ENCODE data around the gene HIF1AN.
A peak's percentile ranks its signal among the peaks of the same experiment; 100 is the strongest.

Gene HIF1AN

DNA sequence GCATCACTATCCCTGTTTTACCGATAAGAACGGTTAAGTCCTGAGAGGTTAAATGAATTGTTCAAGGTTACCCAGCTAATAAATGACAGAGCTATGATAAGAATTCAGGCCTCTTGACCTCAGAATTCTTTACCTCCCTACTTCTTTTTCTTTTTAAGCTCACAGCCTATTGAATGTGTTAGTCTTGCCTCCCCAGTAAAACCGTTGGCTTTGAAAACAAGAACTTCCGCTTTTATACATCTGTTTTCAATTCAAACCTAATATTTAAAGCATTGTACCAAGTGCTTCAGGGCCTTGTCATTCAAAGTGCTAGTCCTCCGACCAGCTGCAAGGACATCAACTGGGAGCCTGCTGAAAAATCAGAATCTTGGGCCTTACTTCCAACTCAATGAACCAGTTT is 31.6 kb upstream of the HIF1AN start:
- Histone ChIP-seq H2AFZ (ENCODE audit: low read depth, low read length) (no peak overlapping the region), H3K27me3 (ENCODE audit: control insufficient read depth in 1 of 2, insufficient read depth in 1 of 2, low read length in 2 of 2) (peaks cover 0 to 8% of the 10 kb centered on the region in 2 experiments), H2BK12ac (ENCODE audit: low read length in 2 of 2) (no peak overlapping the region), H3K4me3 (ENCODE audit: insufficient read depth in 1 of 2, low read depth in 1 of 2, low read length in 2 of 2) (no peak overlapping the region), H3K27ac (ENCODE audit: low read length, poor library complexity, severe bottlenecking) (no peak overlapping the region), H2BK15ac (ENCODE audit: low read depth, poor library complexity, severe bottlenecking) (no peak overlapping the region), H3K9me3 (ENCODE audit: control insufficient read depth, low read length) (no peaks in the 10 kb centered on the region), H3K36me3 (ENCODE audit: control insufficient read depth in 1 of 2, insufficient read depth in 2 of 2, low read depth in 1 of 2, low read length in 2 of 2) (peaks cover 21 to 33% of the 10 kb centered on the region in 2 experiments), H3K4me1 (ENCODE audit: control insufficient read depth, insufficient read depth, low read depth, low read length) (peaks cover 4% of the 10 kb centered on the region), H3K79me1 (replicated peaks; ENCODE audit: low read length, poor library complexity, severe bottlenecking) (no peaks in the 10 kb centered on the region), H3K18ac (ENCODE audit: low read depth in 1 of 2, low read length in 2 of 2) (no peak overlapping the region), H2AK5ac (ENCODE audit: low read length, severe bottlenecking) (no peak overlapping the region), H3K4ac (ENCODE audit: low read depth in 1 of 2, low read length in 2 of 2) (no peak overlapping the region), H3K4me2 (ENCODE audit: low read length, poor library complexity, severe bottlenecking) (no peak overlapping the region), H3K14ac (ENCODE audit: low read length in 2 of 2) (no peak overlapping the region), H3K23ac (ENCODE audit: low read length in 2 of 2) (no peak overlapping the region), H2BK120ac (ENCODE audit: low read depth, low read length) (no peak overlapping the region), H2BK5ac (ENCODE audit: low read depth, low read length, poor library complexity, severe bottlenecking) (no peak overlapping the region), H4K91ac (ENCODE audit: low read length) (no peak overlapping the region), H4K8ac (ENCODE audit: low read length) (no peak overlapping the region), H3K9ac (ENCODE audit: low read length) (no peak overlapping the region)
- DNase-seq: no peak
- 82% methylated on average over 5 of the region's 5 CpGs for WGBS

DNA sequence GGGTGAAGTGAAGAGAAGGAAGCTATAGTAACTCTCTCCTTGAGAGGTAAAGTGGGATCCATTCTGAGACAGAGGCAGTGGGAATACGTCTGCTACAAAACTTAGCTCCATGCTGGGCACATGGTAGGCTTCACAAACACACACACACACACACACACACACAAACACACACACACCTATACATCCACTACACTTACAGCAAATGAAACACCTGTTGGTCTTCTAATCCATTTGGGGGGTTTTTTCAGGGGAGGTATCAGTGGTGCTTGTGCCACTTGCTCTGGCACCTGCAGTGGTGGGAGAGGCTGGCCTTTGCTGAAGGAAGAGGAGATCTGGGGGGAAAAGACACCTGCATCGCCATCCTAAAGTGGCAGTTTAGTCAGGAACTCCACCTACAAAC is 30.6 kb upstream of the HIF1AN start:
- H3K36me3 ChIP-seq (ENCODE audit: control insufficient read depth in 1 of 2, insufficient read depth in 2 of 2, low read depth in 1 of 2, low read length in 2 of 2): peaks cover 18 to 23% of the 10 kb centered on the region in 2 experiments
- no peak overlapping the region for H3K14ac ChIP-seq (ENCODE audit: low read length in 2 of 2)
- no peak for DNase-seq
- no peak overlapping the region for H2BK5ac ChIP-seq (ENCODE audit: low read depth, low read length, poor library complexity, severe bottlenecking)
- no peak overlapping the region for H3K18ac ChIP-seq (ENCODE audit: low read depth in 1 of 2, low read length in 2 of 2)
- no peak overlapping the region for H2BK120ac ChIP-seq (ENCODE audit: low read depth, low read length)
- H3K23ac ChIP-seq (ENCODE audit: low read length in 2 of 2): no peak overlapping the region
- H2BK15ac ChIP-seq (ENCODE audit: low read depth, poor library complexity, severe bottlenecking): no peak overlapping the region
- H3K9ac ChIP-seq (ENCODE audit: low read length): no peak overlapping the region
- H2BK12ac ChIP-seq (ENCODE audit: low read length in 2 of 2): no peak overlapping the region
- no peak overlapping the region for H3K4ac ChIP-seq (ENCODE audit: low read depth in 1 of 2, low read length in 2 of 2)
- no peaks in the 10 kb centered on the region for H3K9me3 ChIP-seq (ENCODE audit: control insufficient read depth, low read length)
- peaks cover 4% of the 10 kb centered on the region for H3K4me1 ChIP-seq (ENCODE audit: control insufficient read depth, insufficient read depth, low read depth, low read length)
- no peak overlapping the region for H3K27ac ChIP-seq (ENCODE audit: low read length, poor library complexity, severe bottlenecking)
- 100% methylated on average over 1 of the region's 2 CpGs for WGBS
- H3K4me2 ChIP-seq (ENCODE audit: low read length, poor library complexity, severe bottlenecking): no peak overlapping the region
- H3K27me3 ChIP-seq (ENCODE audit: control insufficient read depth in 1 of 2, insufficient read depth in 1 of 2, low read length in 2 of 2): peaks cover 0 to 13% of the 10 kb centered on the region in 2 experiments
- H2AFZ ChIP-seq (ENCODE audit: low read depth, low read length): no peak overlapping the region
- H3K4me3 ChIP-seq (ENCODE audit: insufficient read depth in 1 of 2, low read depth in 1 of 2, low read length in 2 of 2): no peak overlapping the region
- H2AK5ac ChIP-seq (ENCODE audit: low read length, severe bottlenecking): no peak overlapping the region
- no peak overlapping the region for H4K91ac ChIP-seq (ENCODE audit: low read length)
- no peak overlapping the region for H4K8ac ChIP-seq (ENCODE audit: low read length)
- H3K79me1 ChIP-seq (replicated peaks; ENCODE audit: low read length, poor library complexity, severe bottlenecking): no peaks in the 10 kb centered on the region

DNA sequence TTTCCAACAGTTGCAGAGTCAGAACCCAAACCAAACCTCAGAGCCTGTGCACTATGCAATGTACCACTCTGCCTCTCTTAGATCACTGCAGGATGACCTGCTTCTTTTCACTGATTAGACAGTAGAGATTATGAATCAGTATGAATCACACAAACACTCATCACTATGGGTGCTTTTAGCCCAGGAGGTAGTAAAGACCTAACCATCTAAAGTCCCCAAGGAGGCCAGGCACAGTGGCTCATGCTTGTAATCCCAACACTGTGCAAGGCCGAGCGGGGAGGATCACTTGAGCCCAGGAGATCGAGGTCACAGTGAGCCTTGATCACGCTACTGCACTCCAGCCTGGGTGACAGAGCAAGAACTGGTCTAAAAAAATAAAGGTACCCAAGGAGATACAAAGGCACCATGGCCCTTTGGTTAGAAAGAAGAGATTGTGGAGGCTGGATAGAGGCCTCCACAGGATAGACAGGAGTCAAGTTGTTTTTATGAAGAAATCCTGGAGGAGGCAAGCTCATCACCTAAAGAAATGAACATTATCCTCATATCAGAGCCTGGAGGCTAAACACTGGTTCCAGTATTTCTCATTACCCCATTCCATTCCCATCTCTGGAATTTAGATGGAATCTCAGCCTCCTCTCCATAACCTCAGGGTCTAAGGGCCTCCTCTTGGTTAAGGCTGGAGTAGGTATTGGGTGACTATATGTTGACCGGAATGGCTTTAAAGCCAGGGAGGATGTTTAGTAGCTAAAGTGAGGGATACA is 29.0 kb upstream of the HIF1AN start:
- no peaks in the 10 kb centered on the region for H3K9me3 ChIP-seq (ENCODE audit: control insufficient read depth, low read length)
- no peak overlapping the region for H2AFZ ChIP-seq (ENCODE audit: low read depth, low read length)
- no peak overlapping the region for H3K23ac ChIP-seq (ENCODE audit: low read length in 2 of 2)
- no peak overlapping the region for H3K9ac ChIP-seq (ENCODE audit: low read length)
- H2BK120ac ChIP-seq (ENCODE audit: low read depth, low read length): no peak overlapping the region
- H3K79me1 ChIP-seq (replicated peaks; ENCODE audit: low read length, poor library complexity, severe bottlenecking): no peaks in the 10 kb centered on the region
- H3K18ac ChIP-seq (ENCODE audit: low read depth in 1 of 2, low read length in 2 of 2): no peak overlapping the region
- 60% methylated on average over 4 of the region's 5 CpGs for WGBS
- peaks cover 0 to 16% of the 10 kb centered on the region in 2 experiments for H3K27me3 ChIP-seq (ENCODE audit: control insufficient read depth in 1 of 2, insufficient read depth in 1 of 2, low read length in 2 of 2)
- H3K4me2 ChIP-seq (ENCODE audit: low read length, poor library complexity, severe bottlenecking): no peak overlapping the region
- H3K27ac ChIP-seq (ENCODE audit: low read length, poor library complexity, severe bottlenecking): no peak overlapping the region
- DNase-seq: peak; percentile 60
- no peak overlapping the region for H2BK15ac ChIP-seq (ENCODE audit: low read depth, poor library complexity, severe bottlenecking)
- no peak overlapping the region for H4K8ac ChIP-seq (ENCODE audit: low read length)
- H2AK5ac ChIP-seq (ENCODE audit: low read length, severe bottlenecking): no peak overlapping the region
- H2BK12ac ChIP-seq (ENCODE audit: low read length in 2 of 2): no peak overlapping the region
- H3K4me3 ChIP-seq (ENCODE audit: insufficient read depth in 1 of 2, low read depth in 1 of 2, low read length in 2 of 2): no peak overlapping the region
- no peak overlapping the region for H2BK5ac ChIP-seq (ENCODE audit: low read depth, low read length, poor library complexity, severe bottlenecking)
- H3K36me3 ChIP-seq (ENCODE audit: control insufficient read depth in 1 of 2, insufficient read depth in 2 of 2, low read depth in 1 of 2, low read length in 2 of 2): peaks cover 18 to 24% of the 10 kb centered on the region in 2 experiments
- no peak overlapping the region for H3K14ac ChIP-seq (ENCODE audit: low read length in 2 of 2)
- H3K4me1 ChIP-seq (ENCODE audit: control insufficient read depth, insufficient read depth, low read depth, low read length): peaks cover 4% of the 10 kb centered on the region
- H3K4ac ChIP-seq (ENCODE audit: low read depth in 1 of 2, low read length in 2 of 2): no peak overlapping the region
- H4K91ac ChIP-seq (ENCODE audit: low read length): no peak overlapping the region

DNA sequence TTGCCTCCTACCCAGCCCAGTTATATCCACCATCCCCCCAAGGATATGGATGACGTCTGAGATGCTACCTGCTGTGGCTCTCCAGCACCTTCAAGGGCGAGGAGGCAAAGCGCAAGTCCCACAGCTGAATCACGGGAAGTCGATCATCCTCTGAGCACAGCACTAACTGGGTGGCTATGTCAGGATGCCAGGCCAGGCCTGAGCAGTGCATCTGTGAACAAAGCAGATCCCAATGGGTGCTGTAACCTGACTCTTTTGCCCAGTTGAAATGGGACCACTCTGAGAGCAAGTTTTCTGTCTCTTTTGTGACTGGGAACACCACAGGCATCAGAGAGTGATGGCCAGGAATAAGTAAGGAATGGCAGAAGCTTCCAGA is 28.4 kb upstream of the HIF1AN start:
- Histone ChIP-seq H3K18ac (ENCODE audit: low read depth in 1 of 2, low read length in 2 of 2) (no peak overlapping the region), H2AFZ (ENCODE audit: low read depth, low read length) (no peak overlapping the region), H2BK120ac (ENCODE audit: low read depth, low read length) (no peak overlapping the region), H3K9me3 (ENCODE audit: control insufficient read depth, low read length) (no peaks in the 10 kb centered on the region), H4K91ac (ENCODE audit: low read length) (no peak overlapping the region), H3K4me3 (ENCODE audit: insufficient read depth in 1 of 2, low read depth in 1 of 2, low read length in 2 of 2) (no peak overlapping the region), H3K4me1 (ENCODE audit: control insufficient read depth, insufficient read depth, low read depth, low read length) (peaks cover 4% of the 10 kb centered on the region), H2AK5ac (ENCODE audit: low read length, severe bottlenecking) (no peak overlapping the region), H3K23ac (ENCODE audit: low read length in 2 of 2) (no peak overlapping the region), H4K8ac (ENCODE audit: low read length) (no peak overlapping the region), H3K9ac (ENCODE audit: low read length) (no peak overlapping the region), H3K36me3 (ENCODE audit: control insufficient read depth in 1 of 2, insufficient read depth in 2 of 2, low read depth in 1 of 2, low read length in 2 of 2) (peaks cover 14 to 20% of the 10 kb centered on the region in 2 experiments), H3K4ac (ENCODE audit: low read depth in 1 of 2, low read length in 2 of 2) (no peak overlapping the region), H3K79me1 (replicated peaks; ENCODE audit: low read length, poor library complexity, severe bottlenecking) (no peaks in the 10 kb centered on the region), H2BK5ac (ENCODE audit: low read depth, low read length, poor library complexity, severe bottlenecking) (no peak overlapping the region), H3K27me3 (ENCODE audit: control insufficient read depth in 1 of 2, insufficient read depth in 1 of 2, low read length in 2 of 2) (peaks cover 0 to 16% of the 10 kb centered on the region in 2 experiments), H3K4me2 (ENCODE audit: low read length, poor library complexity, severe bottlenecking) (no peak overlapping the region), H2BK15ac (ENCODE audit: low read depth, poor library complexity, severe bottlenecking) (no peak overlapping the region), H3K14ac (ENCODE audit: low read length in 2 of 2) (no peak overlapping the region), H3K27ac (ENCODE audit: low read length, poor library complexity, severe bottlenecking) (no peak overlapping the region), H2BK12ac (ENCODE audit: low read length in 2 of 2) (no peak overlapping the region)
- DNase-seq: no peak
- 92% methylated on average over 5 of the region's 5 CpGs for WGBS
